ENCODE data around the gene CYGB. TPM values are rescaled to one million over a fixed set of nuclear protein-coding genes. Genes with fewer than 3 reads are reported as not detected.

The CYGB gene
- polyA plus RNA-seq, 3 donors: not detected

GRCh38 chr17:76542566-76542971 is 5.1 kb upstream of the CYGB start:
- no peak overlapping the region for H3K27ac Mint-ChIP-seq
- H3K9me3 Mint-ChIP-seq: peaks cover 0 to 4% (median 2%) of the 10 kb centered on the region in 7 donors
- peaks cover 14% of the 10 kb centered on the region for H3K4me1 Mint-ChIP-seq

GRCh38 chr17:76541739-76542454 is 4.4 kb upstream of the CYGB start:
- H3K9ac ChIP-seq (ENCODE audit: insufficient read depth, low read length, poor library complexity, severe bottlenecking): no peak overlapping the region
- DNase-seq: no peak
- H4K20me1 ChIP-seq (ENCODE audit: insufficient read depth, low read length): no peaks in the 10 kb centered on the region
- H3K4me1 Mint-ChIP-seq: peaks cover 14% of the 10 kb centered on the region
- peaks cover 51 to 78% (median 60%) of the 10 kb centered on the region in 3 donors for H3K27me3 Mint-ChIP-seq (ENCODE audit: low read depth in 3 of 3)
- no peaks in the 10 kb centered on the region for H3K79me2 ChIP-seq (ENCODE audit: insufficient read depth, low read length)
- TF ChIP-seq CTCF (IDR thresholded peaks at IDR 0.05): no peak
- no peak overlapping the region for H3K4me3 ChIP-seq (replicated peaks in 1 of 3; ENCODE audit: low read depth in 2 of 3, low read length in 3 of 3)
- H3K4me3 Mint-ChIP-seq: no peak overlapping the region
- peaks cover 18 to 52% of the 10 kb centered on the region in 2 donors for H3K27me3 ChIP-seq (ENCODE audit: control insufficient read depth in 2 of 2, insufficient read depth in 2 of 2, low read length in 2 of 2)
- intact Hi-C loops (cut with micrococcal nuclease): no loop called here
- H3K9me3 Mint-ChIP-seq: peaks cover 0 to 5% (median 3%) of the 10 kb centered on the region in 7 donors
- no peak overlapping the region for H3K27ac ChIP-seq (ENCODE audit: low read depth in 1 of 2, low read length in 2 of 2)
- H3K9me3 ChIP-seq (replicated peaks in 1 of 2; ENCODE audit: control insufficient read depth in 1 of 2, insufficient read depth in 1 of 2, low read length in 2 of 2): peaks cover 0 to 6% of the 10 kb centered on the region in 2 donors
- peaks cover 13 to 20% of the 10 kb centered on the region in 2 donors for H3K4me1 ChIP-seq (ENCODE audit: control insufficient read depth in 1 of 2, insufficient read depth in 2 of 2, low read length in 2 of 2)
- H2AFZ ChIP-seq (ENCODE audit: insufficient read depth, low read depth, low read length, poor library complexity, severe bottlenecking): no peak overlapping the region
- WGBS (ENCODE audit: insufficient coverage): 78% methylated on average over 4 of the region's 10 CpGs
- H3K36me3 ChIP-seq (replicated peaks in 1 of 2; ENCODE audit: control insufficient read depth in 1 of 2, insufficient read depth in 2 of 2, low read length in 2 of 2): no peaks in the 10 kb centered on the region
- no peak overlapping the region for H3K4me2 ChIP-seq (replicated peaks; ENCODE audit: extremely low read depth, low read length, poor library complexity, severe bottlenecking)
- H3K36me3 Mint-ChIP-seq: peaks cover under 1 to 8% of the 10 kb centered on the region in 2 donors
- peak overlapping the region in 1 of 7 donors; percentile 47 for H3K27ac Mint-ChIP-seq

More at GRCh38 chr17:76542566-76542971, 5.1 kb upstream of the CYGB start:
- no peak for DNase-seq
- H3K4me1 ChIP-seq (ENCODE audit: control insufficient read depth in 1 of 2, insufficient read depth in 2 of 2, low read length in 2 of 2): peaks cover 13 to 19% of the 10 kb centered on the region in 2 donors
- H3K4me3 ChIP-seq (replicated peaks in 1 of 3; ENCODE audit: low read depth in 2 of 3, low read length in 3 of 3): no peak overlapping the region
- H4K20me1 ChIP-seq (ENCODE audit: insufficient read depth, low read length): no peaks in the 10 kb centered on the region
- Mint-ChIP-seq H3K27me3 (ENCODE audit: low read depth in 3 of 3) (peaks cover 47 to 71% (median 54%) of the 10 kb centered on the region in 3 donors), H3K4me3 (peak overlapping the region in 1 of 2 donors; percentile 30), H3K36me3 (peaks cover 0 to 8% of the 10 kb centered on the region in 2 donors)
- H3K9ac ChIP-seq (ENCODE audit: insufficient read depth, low read length, poor library complexity, severe bottlenecking): no peak overlapping the region
- intact Hi-C loops (cut with micrococcal nuclease): no loop called here
- TF ChIP-seq CTCF (IDR thresholded peaks at IDR 0.05): no peak
- H3K27me3 ChIP-seq (ENCODE audit: control insufficient read depth in 2 of 2, insufficient read depth in 2 of 2, low read length in 2 of 2): peaks cover 16 to 50% of the 10 kb centered on the region in 2 donors
- peaks cover 0 to 6% of the 10 kb centered on the region in 2 donors for H3K9me3 ChIP-seq (replicated peaks in 1 of 2; ENCODE audit: control insufficient read depth in 1 of 2, insufficient read depth in 1 of 2, low read length in 2 of 2)
- WGBS (ENCODE audit: insufficient coverage): 96% methylated on average over 9 of the region's 10 CpGs
- H3K36me3 ChIP-seq (replicated peaks in 1 of 2; ENCODE audit: control insufficient read depth in 1 of 2, insufficient read depth in 2 of 2, low read length in 2 of 2): no peaks in the 10 kb centered on the region
- no peak overlapping the region for H2AFZ ChIP-seq (ENCODE audit: insufficient read depth, low read depth, low read length, poor library complexity, severe bottlenecking)
- no peak overlapping the region for H3K27ac ChIP-seq (ENCODE audit: low read depth in 1 of 2, low read length in 2 of 2)
- no peaks in the 10 kb centered on the region for H3K79me2 ChIP-seq (ENCODE audit: insufficient read depth, low read length)
- no peak overlapping the region for H3K4me2 ChIP-seq (replicated peaks; ENCODE audit: extremely low read depth, low read length, poor library complexity, severe bottlenecking)
